ENCODE measurements around the gene UFC1. TPM values are rescaled to one million over a fixed set of nuclear protein-coding genes. Genes with fewer than 3 reads are reported as not detected.

Gene UFC1
- total and polyA plus RNA-seq, 9 donors, result 63.2 to 209 (median 107) TPM

- peaks cover 44% of the 10 kb centered on the region for H3K4me1 ChIP-seq (ENCODE audit: insufficient read depth)
- H3K36me3 ChIP-seq, result no peaks in the 10 kb centered on the region
- intact Hi-C loops (cut with DNase I), result loop anchor here in 2 of 4 donors (10.0 kb wide), 1 partner anchor 186 kb away; no protein-coding TSS in a partner anchor
- H3K27ac ChIP-seq, result peak within 1 kb of the TSS; percentile 96
- TF ChIP-seq CTCF (IDR thresholded peaks at IDR 0.05) (peak in 1 of 3 donors; percentile 9), POLR2A (IDR thresholded peaks at IDR 0.05) (peak; percentile 97), EP300 (IDR thresholded peaks at IDR 0.05) (no peak)
- no peaks in the 10 kb centered on the region for H3K27me3 ChIP-seq
- WGBS, 3 donors, result 15 to 19% (median 17%) methylated on average over 11 of the region's 11 CpGs
- H3K9me3 ChIP-seq, result no peaks in the 10 kb centered on the region
- DNase-seq, result peak; percentile 82 to 95 (median 85)
- H3K4me3 ChIP-seq, result peak within 1 kb of the TSS; percentile 44
Observed at GRCh38 chr1:161198897-161199431, 45.2 kb downstream of the UFC1 start, which contains the start of gene ADAMTS4. Gene ADAMTS4 (minus strand): TSS chr1:161199054. CDS start chr1:161198627, 427 bp downstream.

DNA sequence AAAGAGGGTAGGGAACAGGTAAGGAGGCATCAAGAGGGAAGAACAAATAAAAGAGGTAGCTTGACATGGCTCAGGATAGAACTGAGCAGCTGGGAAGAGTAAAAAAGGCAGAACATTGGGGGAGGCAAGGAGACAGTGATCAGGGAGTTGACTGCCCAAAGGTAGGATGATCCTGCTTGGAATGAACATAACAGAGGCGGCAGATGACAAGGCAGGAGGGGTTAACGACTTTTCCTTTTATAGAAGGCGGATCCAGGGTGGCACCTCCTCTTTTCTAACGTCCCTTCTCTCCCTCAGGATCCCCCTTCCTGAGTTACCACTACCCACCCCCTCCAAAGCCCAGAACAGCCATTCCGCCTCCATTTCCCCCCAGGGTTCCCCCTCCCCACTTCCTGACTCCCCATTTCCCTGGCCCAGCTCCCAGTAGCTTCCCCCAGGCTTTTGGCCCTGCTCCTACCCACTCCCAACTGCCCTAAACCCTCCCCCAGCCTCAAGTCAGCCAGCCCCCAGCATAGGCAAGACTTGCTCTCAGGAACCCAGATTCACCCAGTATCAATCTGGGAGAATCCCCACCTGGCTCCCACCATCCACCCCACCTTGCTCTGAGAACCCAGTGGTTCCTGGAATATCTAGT is 45.8 kb downstream of the UFC1 start:
- Histone ChIP-seq H3K4me3 (no peak overlapping the region), H3K4me1 (ENCODE audit: insufficient read depth) (peaks cover 44% of the 10 kb centered on the region), H3K27ac (peak overlapping the region; percentile 96), H3K27me3 (no peaks in the 10 kb centered on the region), H3K9me3 (no peaks in the 10 kb centered on the region), H3K36me3 (no peaks in the 10 kb centered on the region)
- 36 to 50% (median 36%) methylated on average over 5 of the region's 5 CpGs for WGBS, 3 donors
- peak in 3 of 5 donors; percentile 56 to 61 (median 60) for DNase-seq
- TF ChIP-seq EP300 (IDR thresholded peaks at IDR 0.05) (no peak), CTCF (IDR thresholded peaks at IDR 0.05) (no peak), POLR2A (IDR thresholded peaks at IDR 0.05) (no peak)
- intact Hi-C loops (cut with DNase I), result loop anchor here in 2 of 4 donors (10.0 kb wide), 1 partner anchor 185 kb away; no protein-coding TSS in a partner anchor

- intact Hi-C loops (cut with DNase I), result no loop called here
- Histone ChIP-seq H3K27ac (peak overlapping the region; percentile 96), H3K27me3 (no peaks in the 10 kb centered on the region), H3K4me1 (ENCODE audit: insufficient read depth) (peaks cover 44% of the 10 kb centered on the region), H3K9me3 (no peaks in the 10 kb centered on the region), H3K36me3 (no peaks in the 10 kb centered on the region), H3K4me3 (no peak overlapping the region)
- DNase-seq, result peak in 3 of 5 donors; percentile 60 to 61 (median 60)
- 56 to 64% (median 61%) methylated on average over 5 of the region's 5 CpGs for WGBS, 3 donors
- TF ChIP-seq CTCF (IDR thresholded peaks at IDR 0.05) (no peak), EP300 (IDR thresholded peaks at IDR 0.05) (no peak), POLR2A (IDR thresholded peaks at IDR 0.05) (no peak)
Observed at GRCh38 chr1:161200421-161200991, 46.7 kb downstream of the UFC1 start.

DNA sequence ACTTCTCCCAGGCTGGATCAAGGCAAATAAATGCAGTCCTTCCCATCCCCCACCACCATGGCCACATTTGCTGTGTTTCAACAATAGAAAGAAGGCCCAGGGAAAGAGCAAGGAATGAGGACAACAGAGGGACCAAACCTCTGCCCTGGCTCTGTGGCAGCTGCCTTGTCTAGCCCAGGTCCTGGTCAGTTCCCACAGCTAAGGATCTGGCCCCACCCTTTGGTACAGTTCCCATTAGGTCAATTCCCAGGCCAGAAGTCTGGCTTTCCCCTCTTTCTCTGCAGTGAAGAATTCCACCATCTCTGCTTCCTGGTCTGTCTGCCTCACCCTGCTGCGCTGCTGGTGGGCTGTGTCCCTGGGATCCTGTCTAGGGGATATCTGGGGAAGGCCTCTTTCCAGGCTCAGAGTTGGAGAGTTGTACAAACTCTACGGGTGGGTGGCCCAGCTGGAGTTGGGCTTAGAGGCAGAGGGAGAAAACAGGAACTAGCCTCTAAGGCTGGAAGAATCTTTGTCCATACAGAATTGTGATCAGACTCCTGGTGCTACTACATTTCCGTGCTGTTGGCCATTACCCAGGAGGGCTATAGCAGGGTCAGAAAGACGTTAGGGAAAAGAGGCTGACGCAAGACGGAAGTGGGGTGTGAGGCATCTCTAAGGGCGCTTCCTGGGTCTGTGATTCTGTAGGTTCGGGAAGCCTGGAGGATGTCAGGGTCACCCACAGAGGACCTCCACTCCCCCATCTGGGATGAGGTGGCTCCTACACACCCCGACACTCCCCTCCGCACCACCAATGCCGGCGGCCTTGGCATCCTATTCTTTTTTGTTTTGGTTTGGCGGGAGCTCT is 47.4 kb downstream of the UFC1 start:
- 0 to 3% (median 3%) methylated on average over 13 of the region's 13 CpGs for WGBS, 3 donors
- Histone ChIP-seq H3K27ac (peak overlapping the region; percentile 96), H3K4me3 (peak overlapping the region; percentile 79), H3K27me3 (no peaks in the 10 kb centered on the region), H3K9me3 (no peaks in the 10 kb centered on the region), H3K36me3 (no peaks in the 10 kb centered on the region), H3K4me1 (ENCODE audit: insufficient read depth) (peaks cover 42% of the 10 kb centered on the region)
- peak in 1 of 3 donors; percentile 6 for TF ChIP-seq CTCF (IDR thresholded peaks at IDR 0.05)
- peak; percentile 42 for TF ChIP-seq POLR2A (IDR thresholded peaks at IDR 0.05)
- no peak for TF ChIP-seq EP300 (IDR thresholded peaks at IDR 0.05)
- intact Hi-C loops (cut with DNase I), result no loop called here
- DNase-seq, result peak; percentile 81 to 91 (median 86)
